ENCODE data around the gene FXYD4.
A peak's percentile ranks its signal among the peaks of the same experiment; 100 is the strongest.

FXYD4 gene

GRCh38 chr10:43343126-43343525 lies 28.3 kb upstream of the FXYD4 start:
- DNase-seq (ENCODE audit: extremely low read depth in 1 of 2, low read depth in 1 of 2) = no peak

- DNase-seq (ENCODE audit: extremely low read depth in 1 of 2, low read depth in 1 of 2) = no peak
Measured at GRCh38 chr10:43344051-43344450, 27.4 kb upstream of the FXYD4 start.

DNA sequence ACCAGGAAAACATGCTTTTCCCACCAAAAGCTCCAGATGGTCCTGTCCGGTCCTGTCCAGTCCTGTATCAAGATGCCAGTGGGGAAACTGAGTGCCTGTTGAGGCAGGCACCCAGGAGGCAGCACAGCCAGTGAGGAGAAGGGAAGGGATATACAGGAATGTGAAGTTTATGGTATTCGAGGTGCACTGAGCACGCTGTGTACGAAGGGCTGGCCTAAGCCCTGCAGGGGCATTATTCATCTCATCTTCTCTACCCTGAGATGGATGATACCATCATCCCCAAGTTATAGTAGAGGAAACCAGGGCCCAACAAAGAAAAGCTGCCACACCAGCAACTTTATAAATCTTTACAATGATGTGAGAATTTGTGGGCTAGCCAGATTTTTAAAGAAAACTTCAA lies 23.4 kb upstream of the FXYD4 start:
- no peak for DNase-seq (ENCODE audit: extremely low read depth in 1 of 2, low read depth in 1 of 2)

- DNase-seq (ENCODE audit: extremely low read depth in 1 of 2, low read depth in 1 of 2) = peak; percentile 67 to 77
Measured at GRCh38 chr10:43348511-43349312, 22.7 kb upstream of the FXYD4 start.

GRCh38 chr10:43350156-43350555 lies 21.3 kb upstream of the FXYD4 start:
- no peak for DNase-seq (ENCODE audit: extremely low read depth in 1 of 2, low read depth in 1 of 2)

DNA sequence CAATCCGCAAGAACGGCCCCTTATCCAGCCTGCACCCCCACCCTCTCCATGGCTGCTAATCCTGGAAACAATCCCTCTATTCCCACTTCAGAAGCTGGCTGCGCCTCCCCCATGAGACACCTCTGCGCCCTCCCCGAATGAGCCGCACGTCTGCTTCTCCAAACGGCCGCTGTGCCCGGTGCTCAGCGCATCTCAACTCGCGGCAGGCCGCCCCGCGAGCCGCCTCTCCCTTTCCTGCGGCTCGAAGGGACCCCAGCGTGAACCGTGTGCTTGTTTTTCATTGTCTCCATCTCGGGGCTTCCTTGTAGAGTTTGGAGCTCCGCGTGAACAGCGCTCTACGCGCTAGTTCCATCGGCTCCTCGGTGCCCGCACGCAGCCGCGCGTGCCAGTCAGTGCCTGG lies 20.8 kb upstream of the FXYD4 start:
- no peak for DNase-seq (ENCODE audit: extremely low read depth in 1 of 2, low read depth in 1 of 2)

- DNase-seq (ENCODE audit: extremely low read depth in 1 of 2, low read depth in 1 of 2) = no peak
Measured at GRCh38 chr10:43351301-43351700, 20.1 kb upstream of the FXYD4 start.

DNA sequence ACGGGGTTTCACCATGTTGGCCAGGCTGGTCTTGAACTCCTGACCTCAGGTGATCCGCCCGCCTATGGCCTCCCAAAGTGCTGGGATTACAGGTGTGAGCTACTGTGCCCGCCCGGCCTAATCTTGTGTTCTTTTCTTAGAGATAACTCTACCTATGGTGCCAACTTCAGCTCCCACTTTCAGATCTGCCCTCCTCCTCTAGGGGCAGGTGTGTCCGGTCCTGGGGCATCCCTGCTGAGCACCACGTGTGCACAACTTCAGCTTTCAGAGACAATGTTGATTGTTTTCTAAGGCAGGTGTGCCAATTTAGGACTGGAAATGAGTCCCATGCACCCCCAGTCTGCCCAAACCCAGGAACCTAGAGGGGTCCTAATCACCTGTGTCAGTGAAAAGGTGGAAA lies 18.5 kb upstream of the FXYD4 start:
- no peak for DNase-seq (ENCODE audit: extremely low read depth in 1 of 2, low read depth in 1 of 2)

DNA sequence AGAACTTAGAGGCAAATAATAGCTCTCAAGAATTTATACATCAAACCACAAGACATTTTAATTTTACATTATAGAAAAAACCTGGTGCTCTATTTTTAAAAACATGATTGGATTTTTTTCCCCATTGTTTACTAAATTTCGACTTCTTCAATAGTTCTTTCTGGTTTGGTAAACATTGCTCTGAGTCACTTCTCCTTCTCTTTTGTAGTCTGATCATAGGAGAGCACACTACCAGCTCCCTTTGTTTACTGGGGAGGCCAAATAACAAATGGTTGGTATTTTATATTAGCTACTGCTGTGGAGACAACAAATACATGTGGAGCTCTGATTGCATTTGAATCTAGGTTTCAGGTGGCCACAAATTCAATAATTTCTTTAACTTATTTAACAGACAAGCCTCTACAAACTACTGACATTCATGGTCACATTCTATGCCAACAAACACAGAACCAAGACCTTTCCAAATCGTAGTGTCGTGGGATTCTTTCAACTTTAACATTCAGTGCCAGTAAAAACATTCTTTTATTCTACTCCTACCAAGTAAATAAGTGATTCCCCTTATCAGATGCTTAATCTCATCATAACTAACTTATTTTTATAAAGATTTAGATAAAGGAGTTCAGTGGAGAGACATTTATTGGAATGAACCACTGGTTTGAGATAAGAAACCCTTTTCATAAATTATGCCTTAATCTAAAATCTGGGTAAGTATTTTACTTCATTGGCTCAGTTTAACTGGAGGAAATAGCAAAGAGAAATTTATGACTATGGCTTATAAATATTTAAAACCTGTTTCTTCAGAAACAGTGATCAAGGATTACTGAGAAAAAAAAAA lies 17.7 kb upstream of the FXYD4 start:
- no peak for DNase-seq (ENCODE audit: extremely low read depth in 1 of 2, low read depth in 1 of 2)

DNA sequence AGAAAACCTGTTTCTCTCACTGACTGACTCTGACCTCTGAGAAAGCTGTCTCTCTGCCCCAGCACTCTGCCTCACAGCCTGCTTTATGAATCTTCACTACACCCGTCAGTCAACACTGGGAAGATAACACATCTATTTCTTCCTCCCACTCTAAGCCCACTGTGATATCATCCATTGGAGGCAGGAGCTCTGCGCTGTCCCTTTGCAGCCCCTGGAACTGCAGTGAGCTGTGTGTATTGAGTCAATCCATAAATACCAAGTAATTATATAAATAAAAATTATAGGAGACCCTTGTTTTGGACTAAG lies 17.2 kb upstream of the FXYD4 start:
- no peak for DNase-seq (ENCODE audit: extremely low read depth in 1 of 2, low read depth in 1 of 2)

GRCh38 chr10:43354879-43355380 lies 16.5 kb upstream of the FXYD4 start:
- DNase-seq (ENCODE audit: extremely low read depth in 1 of 2, low read depth in 1 of 2) = no peak

- no peak for DNase-seq (ENCODE audit: extremely low read depth in 1 of 2, low read depth in 1 of 2)
Measured at GRCh38 chr10:43355749-43356371, 15.6 kb upstream of the FXYD4 start.

GRCh38 chr10:43360086-43360485 lies 11.3 kb upstream of the FXYD4 start:
- DNase-seq (ENCODE audit: extremely low read depth in 1 of 2, low read depth in 1 of 2) = no peak

- DNase-seq (ENCODE audit: extremely low read depth in 1 of 2, low read depth in 1 of 2) = no peak
Measured at GRCh38 chr10:43361547-43362190, 9.8 kb upstream of the FXYD4 start.

DNA sequence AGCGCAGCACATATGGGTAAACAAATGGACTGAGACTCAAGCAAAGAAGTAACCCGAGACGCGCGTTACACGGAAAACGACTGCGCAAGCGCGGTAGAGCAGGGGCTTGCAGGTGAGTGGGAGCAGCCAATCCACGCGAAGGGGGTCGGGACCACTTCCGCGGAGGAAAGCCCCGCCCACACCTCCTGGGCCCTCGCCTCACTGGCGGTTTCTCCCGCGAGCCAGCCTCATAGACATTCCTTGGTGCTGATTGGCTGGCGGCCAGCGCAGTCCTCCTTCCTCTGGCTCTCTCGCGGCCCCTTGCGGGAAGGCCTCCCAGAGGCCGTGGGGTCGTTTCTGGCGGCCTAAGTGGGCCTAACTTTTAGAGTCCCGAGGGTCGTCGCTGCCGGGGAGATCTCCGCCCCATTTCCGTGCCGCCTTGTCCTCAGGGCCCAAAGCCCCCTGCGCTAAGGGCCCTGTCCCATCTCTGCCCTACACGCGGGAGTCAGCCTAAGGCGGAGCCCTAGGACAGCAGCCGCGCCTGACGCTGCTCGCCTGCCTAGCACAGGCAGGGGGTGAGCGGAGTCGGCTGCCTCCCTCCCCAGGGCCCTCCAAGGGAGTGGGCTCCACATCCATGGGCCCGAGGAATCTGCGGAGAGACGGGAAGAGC lies 9.1 kb upstream of the FXYD4 start:
- peak; percentile 90 to 95 for DNase-seq (ENCODE audit: extremely low read depth in 1 of 2, low read depth in 1 of 2)

DNA sequence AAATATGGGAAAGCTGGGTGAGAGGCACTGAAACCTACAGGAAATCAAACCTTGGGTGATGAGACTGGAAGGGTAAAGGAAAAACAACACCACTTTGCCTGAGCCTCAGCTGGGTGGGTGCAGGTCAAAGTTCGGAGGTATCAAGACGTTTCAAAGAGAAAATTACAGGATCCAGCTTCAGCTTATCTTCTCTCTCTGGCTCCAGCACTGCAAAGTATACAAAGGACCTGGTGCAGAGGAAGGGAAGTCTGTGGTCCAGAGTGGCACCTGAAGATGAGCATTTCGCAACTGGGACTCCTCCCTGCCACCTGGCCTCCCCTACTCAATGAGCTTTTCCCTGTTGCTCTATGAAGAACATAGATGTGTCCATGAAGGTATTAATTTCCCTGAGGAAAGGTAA lies 6.4 kb upstream of the FXYD4 start:
- no peak for DNase-seq (ENCODE audit: extremely low read depth in 1 of 2, low read depth in 1 of 2)

DNA sequence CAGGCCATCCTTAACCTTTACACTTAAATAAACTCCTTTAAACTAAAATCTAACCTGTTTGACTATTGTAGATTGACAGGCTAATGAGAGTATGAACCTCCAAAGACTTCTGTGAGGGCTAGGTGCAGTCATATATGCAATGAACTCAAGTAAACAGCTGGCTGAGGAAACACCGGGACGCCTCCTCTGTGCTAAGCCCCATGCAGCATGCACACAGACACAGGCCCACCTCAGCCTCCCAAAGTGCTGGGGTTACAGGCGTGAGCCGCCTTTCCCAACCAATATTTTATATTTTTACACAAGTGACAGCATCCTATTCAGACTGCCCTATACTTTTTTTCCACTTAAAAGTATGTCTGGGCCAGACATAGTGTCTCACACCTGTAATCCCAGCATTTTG lies 1.5 kb upstream of the FXYD4 start:
- DNase-seq (ENCODE audit: extremely low read depth in 1 of 2, low read depth in 1 of 2) = no peak

- DNase-seq (ENCODE audit: extremely low read depth in 1 of 2, low read depth in 1 of 2) = no peak
Measured at GRCh38 chr10:43370671-43371215, 693 bp upstream of the FXYD4 start.

DNA sequence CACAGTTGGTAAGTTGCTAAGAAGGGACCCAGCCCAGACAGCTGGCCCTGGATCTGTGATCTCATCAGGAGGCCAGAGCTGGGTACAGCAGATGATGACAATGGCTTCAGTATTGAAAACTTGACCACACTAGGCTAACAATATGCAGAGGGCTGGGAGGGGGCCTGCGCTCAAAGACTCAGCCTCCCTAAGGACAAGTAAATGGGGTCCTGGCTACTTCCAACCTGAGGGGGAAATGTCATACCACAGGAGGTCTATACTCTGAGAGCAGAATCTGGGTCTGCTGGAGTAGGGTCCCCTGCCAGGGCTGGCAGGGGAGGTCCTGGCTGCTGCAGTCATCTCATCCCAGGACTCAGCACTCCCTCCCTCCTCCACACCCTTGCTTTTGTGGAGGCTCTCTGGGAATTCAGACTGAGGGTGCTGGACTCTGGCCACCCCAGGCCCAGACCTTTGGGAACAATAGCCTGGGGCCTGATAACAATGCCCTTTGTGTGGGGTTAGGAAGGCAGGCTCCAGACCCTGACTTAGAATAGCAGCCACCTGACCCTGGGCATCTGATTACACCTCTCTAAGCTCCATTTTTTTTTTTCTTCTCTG lies 1.4 kb downstream of the FXYD4 start:
- no peak for DNase-seq (ENCODE audit: extremely low read depth in 1 of 2, low read depth in 1 of 2)

DNA sequence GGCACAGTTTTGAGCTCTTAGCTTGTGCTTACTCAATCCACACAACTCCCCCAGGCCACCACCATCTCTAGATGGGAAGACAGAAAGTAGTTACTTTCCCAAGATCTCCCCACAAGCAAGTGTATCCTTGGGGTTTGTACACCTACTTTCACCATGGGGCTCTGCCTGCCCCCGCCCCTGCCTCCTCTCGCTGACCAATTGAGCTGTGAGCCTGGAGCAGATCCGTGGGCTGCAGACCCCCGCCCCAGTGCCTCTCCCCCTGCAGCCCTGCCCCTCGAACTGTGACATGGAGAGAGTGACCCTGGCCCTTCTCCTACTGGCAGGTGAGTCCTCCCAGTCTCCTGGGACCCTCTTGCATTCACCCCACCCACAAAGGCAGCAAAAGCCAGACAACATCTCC lies 2.0 kb downstream of the FXYD4 start:
- DNase-seq (ENCODE audit: extremely low read depth in 1 of 2, low read depth in 1 of 2) = no peak
